A549 (cell line): ENCODE results near the gene TGM3. TPM values are rescaled to one million over a fixed set of nuclear protein-coding genes. Genes with fewer than 3 reads are reported as not detected.

Experiments used
- ATAC-seq, 2 experiments: fragments of 200-7000 bp in 1 of 2; fragments of >200 bp in 1 of 2; cut with Nextera tagmentation in 1 of 2; cut with Tn5 transposase in 1 of 2; 3 replicates each; pipeline versions ENCODE4 v1.8.0 to v1.9.1; 2018 to 2020; ENCODE audit warnings: mild to moderate bottlenecking in 1 of 2, moderate library complexity in 1 of 2
- CTCF ChIA-PET: fragments of 300-600 bp; sonication (Branson Sonifier 250); formaldehyde crosslinking; extraction: SDS; loops from one replicate; lab custom pipeline; 2021; ENCODE audit warnings: antibody characterized with exemption, inconsistent platforms; lab: Yijun Ruan, JAX
- POLR2A ChIA-PET: fragments of 350-600 bp; formaldehyde crosslinking; extraction: SDS; loops from one replicate; lab custom pipeline; 2021; ENCODE audit warnings: antibody characterized with exemption, inconsistent platforms; lab: Yijun Ruan, JAX
- DNase-seq, 2 experiments: peaks; one replicate each; pipeline versions ENCODE4 v3.0.0 to v3.0.0-alpha.2; 2011 to 2016; ENCODE audit warnings: low read depth in 1 of 2, low spot score in 1 of 2
- FAIRE-seq: peaks from 2 replicates; lab custom pipeline; 2011; peaks lifted over from hg19 to GRCh38; lab: Jason Lieb, UNC
- H3K27ac ChIP-seq, 2 experiments: fragments of >200 bp; sonication (Bioruptor Twin); formaldehyde crosslinking; 3 replicates each; pipeline ENCODE4 v1.5.1; 2016 to 2017
- H3K4me1 ChIP-seq: fragments of >200 bp; sonication (Bioruptor Twin); formaldehyde crosslinking; 3 replicates; pipeline ENCODE4 v1.6.1; 2016
- H3K4me2 ChIP-seq: fragments of >200 bp; sonication (Bioruptor Twin); formaldehyde crosslinking; 3 replicates; pipeline ENCODE4 v1.6.1; 2016
- H3K4me3 ChIP-seq: fragments of >200 bp; sonication (Bioruptor Twin); formaldehyde crosslinking; 3 replicates; pipeline ENCODE4 v1.5.1; 2016
- H3K9me3 ChIP-seq: fragments of >200 bp; sonication (Bioruptor Twin); formaldehyde crosslinking; 3 replicates; pipeline ENCODE4 v1.6.1; 2016
- ATOH8 ChIP-seq: fragments of 250-450 bp; sonication (Bioruptor Pico); IDR thresholded peaks from 2 replicates; pipeline ENCODE4 v1.5.0; 2020; ENCODE audit warnings: low read depth, mild to moderate bottlenecking, moderate library complexity
- BCL3 ChIP-seq: fragments of >200 bp; sonication (Bioruptor Twin); formaldehyde crosslinking; IDR thresholded peaks from 3 replicates; pipeline ENCODE4 v1.6.1; 2016
- BHLHE40 ChIP-seq: IDR thresholded peaks from 2 replicates; pipeline ENCODE4 v1.6.1; 2012; ENCODE audit warnings: low read depth, low read length, inconsistent platforms
- CBX2 ChIP-seq: fragments of 200-600 bp; sonication (generic); IDR thresholded peaks from 2 replicates; pipeline ENCODE4 v1.6.1; 2016; ENCODE audit warnings: low read depth, mild to moderate bottlenecking, borderline replicate concordance
- CBX8 ChIP-seq: fragments of 200-600 bp; sonication (generic); IDR thresholded peaks from 2 replicates; pipeline ENCODE4 v1.6.1; 2016
- CTCF ChIP-seq: fragments of >200 bp; sonication (Bioruptor Twin); formaldehyde crosslinking; IDR thresholded peaks from 3 replicates; pipeline ENCODE4 v1.5.1; 2016
- E2F6 ChIP-seq: IDR thresholded peaks from 2 replicates; pipeline ENCODE4 v1.6.1; 2012; ENCODE audit warnings: low read depth, borderline replicate concordance
- ELK1 ChIP-seq: fragments of 150-350 bp; IDR thresholded peaks from 2 replicates; pipeline ENCODE4 v1.6.1; 2014; ENCODE audit warnings: low read depth, mild to moderate bottlenecking, low read length
- GATA3 ChIP-seq: IDR thresholded peaks from 2 replicates; pipeline ENCODE4 v1.6.1; 2012; ENCODE audit warnings: borderline replicate concordance
- HDAC2 ChIP-seq: fragments of 200-600 bp; sonication (generic); IDR thresholded peaks from 2 replicates; pipeline ENCODE4 v1.6.1; 2016
- HMGXB4 ChIP-seq: fragments of 250-450 bp; sonication (Bioruptor Pico); IDR thresholded peaks from 2 replicates; pipeline ENCODE4 v1.5.0; 2021; ENCODE audit warnings: mild to moderate bottlenecking, moderate library complexity, borderline replicate concordance
- HOXB13 ChIP-seq: fragments of 250-450 bp; sonication (Bioruptor Pico); IDR thresholded peaks from 2 replicates; pipeline ENCODE4 v1.5.0; 2020; ENCODE audit warnings: low read depth, mild to moderate bottlenecking, moderate library complexity
- KDM1A ChIP-seq: fragments of 200-600 bp; sonication (generic); IDR thresholded peaks from 2 replicates; pipeline ENCODE4 v1.6.1; 2016; ENCODE audit warnings: low read depth, mild to moderate bottlenecking
- MAX ChIP-seq: IDR thresholded peaks from 2 replicates; pipeline ENCODE4 v1.6.1; 2012
- NFE2L2 ChIP-seq: fragments of 150-350 bp; conservative IDR thresholded peaks from 2 replicates; pipeline ENCODE4 v1.6.1; 2014; ENCODE audit warnings: low read length
- NR3C1 ChIP-seq: fragments of >200 bp; sonication (Bioruptor Twin); formaldehyde crosslinking; IDR thresholded peaks from 3 replicates; pipeline ENCODE4 v1.6.1; 2017
- POLR2A ChIP-seq: IDR thresholded peaks from 2 replicates; pipeline ENCODE4 v1.6.1; 2012; ENCODE audit warnings: mild to moderate bottlenecking, low read length
- RARB ChIP-seq: fragments of 250-450 bp; sonication (Bioruptor Pico); IDR thresholded peaks from 2 replicates; pipeline ENCODE4 v1.8.0; 2021; ENCODE audit warnings: mild to moderate bottlenecking, moderate library complexity
- RCOR1 ChIP-seq: fragments of 150-350 bp; IDR thresholded peaks from 2 replicates; pipeline ENCODE4 v1.6.1; 2014; ENCODE audit warnings: antibody characterized with exemption, low read length, low read depth
- ZFP36 ChIP-seq: fragments of 450-650 bp; IDR thresholded peaks from 2 replicates; pipeline ENCODE4 v1.6.1; 2014; ENCODE audit warnings: borderline replicate concordance; ENCODE audit not compliant: partially characterized antibody
- ZSCAN20 ChIP-seq: fragments of 250-450 bp; sonication (Bioruptor Pico); IDR thresholded peaks from 2 replicates; pipeline ENCODE4 v1.8.0; 2022; ENCODE audit warnings: mild to moderate bottlenecking, moderate library complexity
- WGBS: methylation state at CpG from one replicate; pipeline ENCODE4 v1.1.6; 2017; ENCODE audit errors: missing lambda C conversion rate; 5-methylcytosine and 5-hydroxymethylcytosine counted together
- polyA plus RNA-seq, 4 experiments: library from polyadenylated mRNA; depleted of rRNA in 3 of 4; stranded (reverse); fragments of >200 nt; fragmentation: RNase III in 1 of 4; extraction: RNeasy Plus Mini Kit Qiagen cat#74134 plus additional on column Dnase treatment in 1 of 4; gene quantifications; 2 replicates in 3 of 4; 3 replicates in 1 of 4; pipeline ENCODE4 v1.2.3, GENCODE V29; 2011 to 2017

The TGM3 gene
- polyA plus RNA-seq, 2 of the 4 experiments (the other 2 are of a cell fraction), result 0.03 to 0.14 TPM

- no peaks in the 10 kb centered on the region for H3K4me1 ChIP-seq
- WGBS, result 83% methylated on average over 6 of the region's 6 CpGs
- no peak for ATAC-seq
- H3K27ac ChIP-seq, result no peak overlapping the region
- TF ChIP-seq CBX8 (no peak), MAX (no peak), NR3C1 (no peak), HOXB13 (no peak), ELK1 (no peak), ZSCAN20 (CRISPR knock-in tag) (no peak), POLR2A (no peak), CTCF (no peak), E2F6 (no peak), HMGXB4 (CRISPR knock-in tag) (no peak), ATOH8 (CRISPR knock-in tag) (no peak), NFE2L2 (no peak), RCOR1 (no peak), RARB (no peak), CBX2 (no peak), ZFP36 (no peak), BCL3 (no peak), BHLHE40 (no peak), HDAC2 (no peak)
- CTCF ChIA-PET, result no interaction called here
- H3K4me3 ChIP-seq, result no peak overlapping the region
- H3K4me2 ChIP-seq, result no peak overlapping the region
- FAIRE-seq, result no peak
- no peaks in the 10 kb centered on the region for H3K9me3 ChIP-seq
- DNase-seq, result no peak
- POLR2A ChIA-PET, result no interaction called here
Measured at GRCh38 chr20:2252419-2252997, 43.3 kb upstream of the TGM3 start.

- H3K4me2 ChIP-seq, result no peak overlapping the region
- no peak for ATAC-seq
- 73% methylated on average over 10 of the region's 10 CpGs for WGBS
- no peak for DNase-seq
- ChIA-PET POLR2A (no interaction called here), CTCF (no interaction called here)
- no peaks in the 10 kb centered on the region for H3K9me3 ChIP-seq
- H3K4me1 ChIP-seq, result no peaks in the 10 kb centered on the region
- no peak overlapping the region for H3K4me3 ChIP-seq
- no peak for TF ChIP-seq GATA3
- no peak for TF ChIP-seq KDM1A
- no peak for FAIRE-seq
- no peak overlapping the region for H3K27ac ChIP-seq
Measured at GRCh38 chr20:2253256-2253655, 42.5 kb upstream of the TGM3 start.
